Measurements from ENCODE around the gene TNRC6B.

DNA sequence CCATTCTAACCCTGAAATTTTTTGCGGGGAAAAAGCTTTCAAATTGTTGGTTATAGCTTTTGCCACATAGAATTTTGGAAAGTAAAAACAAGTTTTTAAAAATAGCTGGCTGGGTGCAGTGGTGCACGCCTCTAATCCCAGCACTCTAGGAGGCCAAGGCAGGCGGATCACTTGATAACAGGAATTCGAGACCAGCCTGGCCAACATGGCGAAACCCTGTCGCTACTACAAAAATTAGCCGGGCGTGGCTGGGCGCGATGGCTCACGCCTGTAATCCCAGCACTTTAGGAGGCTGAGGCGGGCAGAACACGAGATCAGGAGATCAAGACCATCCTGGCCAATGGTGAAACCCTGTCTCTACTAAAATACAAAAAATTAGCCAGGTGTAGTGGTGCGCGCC lies 54.9 kb downstream of the TNRC6B start:
- TF ChIP-seq, protein P1, sequence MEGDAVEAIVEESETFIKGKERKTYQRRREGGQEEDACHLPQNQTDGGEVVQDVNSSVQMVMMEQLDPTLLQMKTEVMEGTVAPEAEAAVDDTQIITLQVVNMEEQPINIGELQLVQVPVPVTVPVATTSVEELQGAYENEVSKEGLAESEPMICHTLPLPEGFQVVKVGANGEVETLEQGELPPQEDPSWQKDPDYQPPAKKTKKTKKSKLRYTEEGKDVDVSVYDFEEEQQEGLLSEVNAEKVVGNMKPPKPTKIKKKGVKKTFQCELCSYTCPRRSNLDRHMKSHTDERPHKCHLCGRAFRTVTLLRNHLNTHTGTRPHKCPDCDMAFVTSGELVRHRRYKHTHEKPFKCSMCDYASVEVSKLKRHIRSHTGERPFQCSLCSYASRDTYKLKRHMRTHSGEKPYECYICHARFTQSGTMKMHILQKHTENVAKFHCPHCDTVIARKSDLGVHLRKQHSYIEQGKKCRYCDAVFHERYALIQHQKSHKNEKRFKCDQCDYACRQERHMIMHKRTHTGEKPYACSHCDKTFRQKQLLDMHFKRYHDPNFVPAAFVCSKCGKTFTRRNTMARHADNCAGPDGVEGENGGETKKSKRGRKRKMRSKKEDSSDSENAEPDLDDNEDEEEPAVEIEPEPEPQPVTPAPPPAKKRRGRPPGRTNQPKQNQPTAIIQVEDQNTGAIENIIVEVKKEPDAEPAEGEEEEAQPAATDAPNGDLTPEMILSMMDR (conservative IDR thresholded peaks at IDR 0.05 in 1 of 2, IDR thresholded peaks at IDR 0.05 in 1 of 2; ENCODE audit: extremely low read depth in 1 of 2, insufficient read depth in 1 of 2, low read depth in 1 of 2, low read length in 2 of 2) = no peak
- no peak for TF ChIP-seq EZH2 (IDR thresholded peaks at IDR 0.05; ENCODE audit: borderline replicate concordance, low read length)

All from mammary epithelial cell (primary cell).